Ovary (tissue), 9 donors: ENCODE data around the gene RNF182. TPM values are rescaled to one million over a fixed set of nuclear protein-coding genes. Genes with fewer than 3 reads are reported as not detected.

Experiments used
- DNase-seq, 5 donors: peaks; one replicate each; pipeline ENCODE4 v3.0.0-alpha.2; 2019 to 2020
- H3K27ac ChIP-seq, 2 donors: fragments of 200-600 bp; one replicate each; pipeline versions ENCODE4 v1.5.1 to v1.8.0; 2019 to 2022
- H3K27me3 ChIP-seq: fragments of 200-600 bp; one replicate; pipeline ENCODE4 v1.8.0; 2022
- H3K36me3 ChIP-seq: fragments of 200-600 bp; sonication (generic); one replicate; pipeline ENCODE4 v1.5.1; 2019
- H3K4me1 ChIP-seq: one replicate; pipeline ENCODE4 v1.8.1; 2013; ENCODE audit warnings: mild to moderate bottlenecking, moderate library complexity; ENCODE audit not compliant: insufficient read depth
- H3K4me3 ChIP-seq: fragments of 200-600 bp; sonication (generic); one replicate; pipeline ENCODE4 v1.5.1; 2017
- H3K9me3 ChIP-seq, 2 donors: fragments of 200-600 bp in 1 of 2; sonication (generic) in 1 of 2; one replicate each; pipeline versions ENCODE4 v1.5.1 to v1.8.1; 2013 to 2019; ENCODE audit warnings: mild to moderate bottlenecking in 1 of 2, moderate library complexity in 1 of 2
- EP300 ChIP-seq: sonication (generic); formaldehyde crosslinking; IDR thresholded peaks from one replicate; pipeline ENCODE4 v1.6.1; 2017; ENCODE audit warnings: antibody characterized with exemption
- POLR2A ChIP-seq: fragments of 450-650 bp; IDR thresholded peaks from one replicate; pipeline ENCODE4 v1.6.1; 2017; ENCODE audit warnings: antibody characterized with exemption, mild to moderate bottlenecking, moderate library complexity
- WGBS, 3 donors: extraction: QIAGEN DNeasy Blood & Tissue Kit in 1 of 3; methylation state at CpG; one replicate each; pipeline versions ENCODE4 v1.1.5 to v1.1.7; 2013 to 2017; 5-methylcytosine and 5-hydroxymethylcytosine counted together
- intact Hi-C, 4 donors: fragments of 100-400 bp; cut with DNase I; formaldehyde crosslinking; loops; one replicate each; pipeline versions ENCODE4 v1.11.0 to v1.15.1; 2022 to 2023
- polyA plus RNA-seq, 2 donors: library from polyadenylated mRNA; stranded (reverse); fragments of 200-250 nt in 1 of 2; fragments of 350-450 nt in 1 of 2; fragmentation: Illumina TruSeq in 1 of 2; extraction: RNeasy Lipid Tissue Mini Kit (QIAGEN cat#74804) in 1 of 2; gene quantifications; one replicate each; pipeline ENCODE4 v1.2.3, GENCODE V29; 2013 to 2014
- total RNA-seq, 7 donors: library from RNA; depleted of rRNA in 2 of 7; stranded (reverse); fragments of >200 nt in 2 of 7; fragmentation: NEBNext Ultra II Directional in 3 of 7; extraction: Animal tissue kit (Norgen Biotek cat#: 25700) in 3 of 7; gene quantifications; one replicate each; pipeline versions ENCODE4 v1.1.0 to v1.2.4, GENCODE V29; 2016 to 2023
- TF ChIP-seq, protein P1 (sequence below), 3 donors: fragments of 450-650 bp in 2 of 3; fragments of 200-600 bp in 1 of 3; IDR thresholded peaks; one replicate each; pipeline versions ENCODE4 v1.5.1 to v1.8.0; 2016 to 2022; ENCODE audit warnings: antibody characterized with exemption in 3 of 3, mild to moderate bottlenecking in 1 of 3
- donor health status: DM: no; HTN: no; CAD: no; lungs with moderate emphysema.
- donor health status: DM: no; HTN: no; CAD: no.
- donor health status: Bipolar disorder and iron deficiency.
- donor health status: DM: yes; HTN: yes; CAD: no.
- donor health status: DM: no; HTN: no; CAD: no.
- donor health status: DM: yes; HTN: yes; CAD: no.

The RNF182 gene
- total and polyA plus RNA-seq, 9 donors = 0.42 to 3.9 (median 0.93) TPM; not detected in 1

DNA sequence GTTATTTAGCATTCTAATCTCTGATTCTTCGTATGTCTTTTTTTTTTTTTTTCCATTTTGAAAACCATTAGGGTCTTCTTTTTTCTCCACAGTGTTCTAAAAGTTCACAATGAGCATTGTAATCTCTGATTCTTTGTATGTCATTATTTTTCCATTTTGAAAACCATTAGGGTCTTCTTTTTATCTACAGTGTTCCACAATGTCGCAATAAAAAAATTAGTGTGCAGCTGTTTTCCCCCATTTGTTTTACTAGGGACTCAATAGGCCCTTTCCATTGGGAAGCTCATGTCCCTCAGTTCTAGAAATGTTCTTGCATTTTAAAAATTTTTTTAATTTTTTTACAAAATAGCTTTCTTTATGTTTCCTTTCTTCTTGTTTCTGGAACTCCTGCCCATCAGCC, 64.2 kb downstream of the RNF182 start:
- Histone ChIP-seq H3K27ac (no peak overlapping the region), H3K9me3 (no peaks in the 10 kb centered on the region), H3K4me3 (no peak overlapping the region), H3K27me3 (no peaks in the 10 kb centered on the region), H3K4me1 (no peaks in the 10 kb centered on the region), H3K36me3 (no peaks in the 10 kb centered on the region)
- DNase-seq = no peak
- whole genome bisulfite sequencing, 3 donors = 75 to 81% (median 77%) methylated on average over 2 of the region's 2 CpGs
- intact Hi-C loops = no loop called here
- TF ChIP-seq, protein P1, sequence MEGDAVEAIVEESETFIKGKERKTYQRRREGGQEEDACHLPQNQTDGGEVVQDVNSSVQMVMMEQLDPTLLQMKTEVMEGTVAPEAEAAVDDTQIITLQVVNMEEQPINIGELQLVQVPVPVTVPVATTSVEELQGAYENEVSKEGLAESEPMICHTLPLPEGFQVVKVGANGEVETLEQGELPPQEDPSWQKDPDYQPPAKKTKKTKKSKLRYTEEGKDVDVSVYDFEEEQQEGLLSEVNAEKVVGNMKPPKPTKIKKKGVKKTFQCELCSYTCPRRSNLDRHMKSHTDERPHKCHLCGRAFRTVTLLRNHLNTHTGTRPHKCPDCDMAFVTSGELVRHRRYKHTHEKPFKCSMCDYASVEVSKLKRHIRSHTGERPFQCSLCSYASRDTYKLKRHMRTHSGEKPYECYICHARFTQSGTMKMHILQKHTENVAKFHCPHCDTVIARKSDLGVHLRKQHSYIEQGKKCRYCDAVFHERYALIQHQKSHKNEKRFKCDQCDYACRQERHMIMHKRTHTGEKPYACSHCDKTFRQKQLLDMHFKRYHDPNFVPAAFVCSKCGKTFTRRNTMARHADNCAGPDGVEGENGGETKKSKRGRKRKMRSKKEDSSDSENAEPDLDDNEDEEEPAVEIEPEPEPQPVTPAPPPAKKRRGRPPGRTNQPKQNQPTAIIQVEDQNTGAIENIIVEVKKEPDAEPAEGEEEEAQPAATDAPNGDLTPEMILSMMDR (IDR thresholded peaks at IDR 0.05) = no peak
- TF ChIP-seq EP300 (no peak), POLR2A (no peak)

DNA sequence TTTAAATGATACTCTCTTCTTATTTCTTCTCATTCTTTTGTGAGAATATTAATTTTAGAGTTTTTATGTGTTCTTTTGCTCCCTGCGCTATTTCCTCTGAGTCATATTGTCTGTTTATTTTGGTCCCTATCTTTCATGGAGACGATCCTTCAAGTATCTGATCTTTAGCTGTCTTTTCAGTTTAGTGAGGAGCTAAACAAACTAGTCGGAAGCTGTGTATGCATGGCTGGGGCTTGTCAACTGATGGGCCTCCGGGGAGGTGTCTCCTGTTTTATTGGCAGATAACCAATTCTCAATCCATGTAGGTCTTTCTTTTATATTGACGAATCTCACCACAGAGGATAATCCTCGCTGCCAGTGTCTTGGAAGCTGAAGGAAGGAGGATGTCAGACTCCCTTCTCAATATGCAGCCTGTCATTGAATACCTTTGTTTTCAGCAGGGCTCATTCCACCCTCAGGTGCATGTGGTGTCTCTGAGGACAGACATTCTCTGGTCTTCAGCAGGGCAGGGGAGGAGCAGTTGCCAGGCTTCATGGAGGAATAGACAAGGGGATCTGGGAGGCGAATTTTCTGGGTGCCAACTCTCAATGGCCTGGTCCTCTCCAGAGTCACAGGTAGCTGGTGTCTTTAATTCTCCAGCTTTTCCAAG, 64.9 kb downstream of the RNF182 start:
- H3K4me1 ChIP-seq = no peaks in the 10 kb centered on the region
- 72 to 76% (median 73%) methylated on average over 7 of the region's 7 CpGs for WGBS, 3 donors
- no peak overlapping the region for H3K27ac ChIP-seq
- intact Hi-C loops = no loop called here
- H3K9me3 ChIP-seq = no peaks in the 10 kb centered on the region
- no peaks in the 10 kb centered on the region for H3K36me3 ChIP-seq
- H3K27me3 ChIP-seq = no peaks in the 10 kb centered on the region
- DNase-seq = no peak
- no peak overlapping the region for H3K4me3 ChIP-seq
- TF ChIP-seq, protein P1 (IDR thresholded peaks at IDR 0.05) = no peak
- no peak for TF ChIP-seq EP300
- no peak for TF ChIP-seq POLR2A

DNA sequence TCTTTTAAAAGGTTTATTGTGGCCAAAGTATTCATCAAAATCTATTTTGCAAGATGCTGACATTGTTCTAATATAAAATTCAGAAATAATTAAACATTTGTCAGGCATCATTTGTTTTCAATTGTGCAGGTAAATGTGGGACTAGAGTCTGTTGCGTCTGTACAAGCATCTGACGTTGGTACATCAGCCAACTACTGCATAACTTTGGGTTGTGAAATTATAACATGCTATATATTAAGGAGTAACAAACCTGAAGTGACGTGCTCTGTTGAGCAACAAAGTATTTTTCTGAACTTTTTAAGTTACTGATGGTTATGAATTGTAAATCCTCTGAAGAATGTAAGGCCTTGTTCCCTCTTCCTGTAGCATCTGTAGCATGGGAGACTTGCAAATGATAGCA, 66.0 kb downstream of the RNF182 start:
- no peak for DNase-seq
- 66 to 82% (median 74%) methylated on average over 3 of the region's 3 CpGs for WGBS, 3 donors
- Histone ChIP-seq H3K36me3 (no peaks in the 10 kb centered on the region), H3K27me3 (no peaks in the 10 kb centered on the region), H3K4me1 (no peaks in the 10 kb centered on the region), H3K27ac (no peak overlapping the region), H3K9me3 (no peaks in the 10 kb centered on the region), H3K4me3 (no peak overlapping the region)
- intact Hi-C loops = no loop called here
- TF ChIP-seq, protein P1 (IDR thresholded peaks at IDR 0.05) = no peak
- TF ChIP-seq POLR2A = no peak
- TF ChIP-seq EP300 = no peak

DNA sequence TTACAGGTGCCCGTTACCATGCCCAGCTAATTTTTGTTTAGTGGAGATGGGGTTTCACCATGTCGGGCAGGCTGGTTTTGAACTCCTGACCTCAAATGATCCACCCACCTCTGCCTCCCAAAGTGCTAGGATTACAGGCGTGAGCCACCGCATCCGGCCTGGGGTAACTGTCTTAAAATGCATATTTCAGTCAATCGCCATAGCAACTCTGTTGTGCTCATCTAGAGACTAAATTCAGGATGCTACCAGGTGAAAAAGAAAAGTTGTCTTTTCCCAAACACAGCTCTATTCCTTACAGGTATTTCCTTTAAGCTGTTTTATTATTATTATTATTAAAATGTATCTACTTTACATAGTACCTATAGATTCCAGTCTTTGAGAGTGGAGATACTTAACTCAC, 66.6 kb downstream of the RNF182 start:
- no peaks in the 10 kb centered on the region for H3K27me3 ChIP-seq
- no peak overlapping the region for H3K27ac ChIP-seq
- intact Hi-C loops = no loop called here
- TF ChIP-seq EP300 (no peak), POLR2A (no peak)
- TF ChIP-seq, protein P1 (IDR thresholded peaks at IDR 0.05) = no peak
- WGBS, 3 donors = 88 to 93% (median 90%) methylated on average over 6 of the region's 6 CpGs
- H3K4me1 ChIP-seq = no peaks in the 10 kb centered on the region
- no peaks in the 10 kb centered on the region for H3K36me3 ChIP-seq
- no peak for DNase-seq
- H3K4me3 ChIP-seq = no peak overlapping the region
- H3K9me3 ChIP-seq = no peaks in the 10 kb centered on the region
